Lower leg skin (tissue), 4 donors: ENCODE measurements around the gene SCAMP3. TPM values are rescaled to one million over a fixed set of nuclear protein-coding genes. Genes with fewer than 3 reads are reported as not detected.

ENCODE experiments used
- DNase-seq, 2 donors: peaks; one replicate each; pipeline ENCODE4 v3.0.0-alpha.2; 2019; ENCODE audit warnings: low spot score in 2 of 2
- H3K4me3 ChIP-seq: fragments of 200-600 bp; sonication (generic); 2 replicates; pipeline ENCODE4 v1.5.1; 2017; ENCODE audit warnings: mild to moderate bottlenecking, low read depth; ENCODE audit not compliant: poor library complexity, severe bottlenecking
- POLR2A ChIP-seq, 2 donors: fragments of 450-650 bp; IDR thresholded peaks; one replicate each; pipeline ENCODE4 v1.6.1; 2016 to 2017; ENCODE audit warnings: antibody characterized with exemption in 2 of 2, mild to moderate bottlenecking in 1 of 2, moderate library complexity in 1 of 2
- WGBS, 2 donors: methylation state at CpG; one replicate each; pipeline ENCODE4 v1.1.5; 2018; 5-methylcytosine and 5-hydroxymethylcytosine counted together
- intact Hi-C: fragments of 100-400 bp; cut with DNase I; formaldehyde crosslinking; loops from one replicate; pipeline ENCODE4 v1.15.0; 2023; ENCODE audit warnings: low total_unique reads
- total RNA-seq, 4 donors: library from RNA; depleted of rRNA; stranded (reverse); fragments of >200 nt; gene quantifications; one replicate each; pipeline ENCODE4 v1.1.0, GENCODE V29; 2016
- TF ChIP-seq, protein P1 (sequence below), 3 donors: fragments of 450-650 bp; IDR thresholded peaks; one replicate each; pipeline ENCODE4 v1.5.1; 2016; ENCODE audit warnings: antibody characterized with exemption in 3 of 3, mild to moderate bottlenecking in 3 of 3, moderate library complexity in 2 of 3

Gene SCAMP3
- total RNA-seq, 4 donors from 2014 or later = 67.8 to 96.9 (median 87.6) TPM

DNA sequence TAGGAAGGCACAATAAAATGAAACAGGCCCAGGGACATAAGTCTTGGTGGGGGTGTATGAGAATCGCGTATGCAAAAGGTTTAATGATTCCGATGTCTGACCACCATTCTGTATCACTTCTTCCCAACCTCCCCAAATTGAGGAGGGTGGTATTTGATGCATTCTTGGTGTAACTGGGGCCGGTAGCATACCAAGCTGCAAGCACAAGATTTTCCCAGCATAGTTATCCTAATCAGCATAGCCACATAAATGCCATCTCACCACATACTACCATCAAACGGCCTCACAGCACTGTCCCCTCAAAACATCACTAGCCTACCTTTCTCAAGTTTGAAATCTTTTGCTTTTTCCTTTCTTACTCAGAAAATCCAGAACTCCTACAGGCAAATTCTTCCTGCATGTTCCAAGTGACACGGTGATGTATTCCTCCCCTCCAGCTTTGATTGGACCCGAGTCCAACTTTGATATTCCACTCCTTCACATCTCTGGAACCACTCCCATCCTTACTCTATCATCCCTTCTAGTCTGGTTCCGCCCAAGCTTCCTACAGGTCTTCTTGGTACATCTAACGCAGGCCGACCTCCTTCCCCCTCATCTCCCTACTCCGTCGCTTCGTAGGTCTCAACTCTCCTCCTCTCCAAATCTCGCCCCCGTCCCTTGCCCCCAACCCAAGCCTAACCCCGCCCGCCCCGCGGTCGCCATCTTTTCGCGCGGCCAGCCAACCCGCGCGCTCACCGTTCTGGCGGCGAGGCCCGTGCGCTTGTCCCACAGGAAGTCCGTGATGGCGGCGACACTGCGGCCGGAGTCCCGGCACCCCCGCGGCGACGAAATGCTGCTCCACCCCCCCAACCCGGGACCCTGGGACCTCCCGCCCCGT, 10.5 kb upstream of the SCAMP3 start:
- TF ChIP-seq, protein P1, sequence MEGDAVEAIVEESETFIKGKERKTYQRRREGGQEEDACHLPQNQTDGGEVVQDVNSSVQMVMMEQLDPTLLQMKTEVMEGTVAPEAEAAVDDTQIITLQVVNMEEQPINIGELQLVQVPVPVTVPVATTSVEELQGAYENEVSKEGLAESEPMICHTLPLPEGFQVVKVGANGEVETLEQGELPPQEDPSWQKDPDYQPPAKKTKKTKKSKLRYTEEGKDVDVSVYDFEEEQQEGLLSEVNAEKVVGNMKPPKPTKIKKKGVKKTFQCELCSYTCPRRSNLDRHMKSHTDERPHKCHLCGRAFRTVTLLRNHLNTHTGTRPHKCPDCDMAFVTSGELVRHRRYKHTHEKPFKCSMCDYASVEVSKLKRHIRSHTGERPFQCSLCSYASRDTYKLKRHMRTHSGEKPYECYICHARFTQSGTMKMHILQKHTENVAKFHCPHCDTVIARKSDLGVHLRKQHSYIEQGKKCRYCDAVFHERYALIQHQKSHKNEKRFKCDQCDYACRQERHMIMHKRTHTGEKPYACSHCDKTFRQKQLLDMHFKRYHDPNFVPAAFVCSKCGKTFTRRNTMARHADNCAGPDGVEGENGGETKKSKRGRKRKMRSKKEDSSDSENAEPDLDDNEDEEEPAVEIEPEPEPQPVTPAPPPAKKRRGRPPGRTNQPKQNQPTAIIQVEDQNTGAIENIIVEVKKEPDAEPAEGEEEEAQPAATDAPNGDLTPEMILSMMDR (IDR thresholded peaks at IDR 0.05) = no peak
- no peak for TF ChIP-seq POLR2A (IDR thresholded peaks at IDR 0.05)
- DNase-seq = no peak
- intact Hi-C loops = no loop called here
- H3K4me3 ChIP-seq = peak overlapping the region; percentile 66
- WGBS, 2 donors = 4 to 5% methylated on average over 31 to 43 of the region's 44 CpGs

- intact Hi-C loops = loop anchor here (10.0 kb wide), 1 partner anchor 325 kb away; no protein-coding TSS in a partner anchor
- no peak for DNase-seq
- TF ChIP-seq POLR2A (IDR thresholded peaks at IDR 0.05) = no peak
- TF ChIP-seq, protein P1 (IDR thresholded peaks at IDR 0.05) = no peak
- H3K4me3 ChIP-seq = no peak overlapping the region
- WGBS, 2 donors = 93% methylated on average over 21 of the region's 21 CpGs
Measured at GRCh38 chr1:155269381-155269780, 7.2 kb upstream of the SCAMP3 start.

- WGBS, 2 donors = 90 to 95% methylated on average over 21 of the region's 21 CpGs
- intact Hi-C loops = loop anchor here (10.0 kb wide), 1 partner anchor 326 kb away; no protein-coding TSS in a partner anchor
- no peak for DNase-seq
- TF ChIP-seq, protein P1 (IDR thresholded peaks at IDR 0.05) = no peak
- no peak for TF ChIP-seq POLR2A (IDR thresholded peaks at IDR 0.05)
- no peak overlapping the region for H3K4me3 ChIP-seq
Measured at GRCh38 chr1:155268630-155269029, 6.5 kb upstream of the SCAMP3 start.

DNA sequence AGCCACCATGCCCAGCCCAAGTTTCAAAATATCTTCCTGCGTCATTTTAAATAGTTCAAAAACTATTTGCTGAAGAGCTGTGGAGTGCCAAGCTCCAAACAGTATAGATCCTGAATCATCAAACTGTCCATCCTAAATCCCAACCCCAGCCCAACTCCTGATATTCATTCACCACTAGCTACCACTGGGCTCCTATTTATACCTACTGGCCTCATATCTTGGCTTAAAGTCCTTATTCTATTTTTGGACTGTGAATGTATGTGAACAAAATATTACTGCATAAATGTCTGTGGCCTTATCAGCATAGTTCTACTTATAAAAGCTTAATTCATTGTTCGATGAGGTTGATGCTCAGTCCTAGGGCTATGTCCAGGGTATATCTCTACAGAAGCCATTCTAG, 5.2 kb upstream of the SCAMP3 start:
- TF ChIP-seq, protein P1 (IDR thresholded peaks at IDR 0.05) = no peak
- no peak for TF ChIP-seq POLR2A (IDR thresholded peaks at IDR 0.05)
- 97% methylated on average over 2 of the region's 2 CpGs for WGBS, 2 donors
- H3K4me3 ChIP-seq = no peak overlapping the region
- no peak for DNase-seq
- intact Hi-C loops = loop anchor here (10.0 kb wide), 1 partner anchor 327 kb away; no protein-coding TSS in a partner anchor

- no peak for DNase-seq
- no peak overlapping the region for H3K4me3 ChIP-seq
- TF ChIP-seq POLR2A (IDR thresholded peaks at IDR 0.05) = no peak
- TF ChIP-seq, protein P1 (IDR thresholded peaks at IDR 0.05) = no peak
- intact Hi-C loops = loop anchor here (10.0 kb wide), 1 partner anchor 328 kb away; no protein-coding TSS in a partner anchor
- WGBS, 2 donors = 79 to 81% methylated on average over 6 of the region's 6 CpGs
Measured at GRCh38 chr1:155266553-155266952, 4.4 kb upstream of the SCAMP3 start.
